ENCODE results near the gene FERMT2. TPM values are rescaled to one million over a fixed set of nuclear protein-coding genes. Genes with fewer than 3 reads are reported as not detected.

Gene FERMT2
- total RNA-seq, 1 donor from 2014 or later = 166 TPM

- no peak overlapping the region for H3K4me2 ChIP-seq
- Mint-ChIP-seq H3K27me3 (ENCODE audit: insufficient read depth, low read depth) (no peaks in the 10 kb centered on the region), H3K4me3 (no peak overlapping the region), H3K4me1 (no peaks in the 10 kb centered on the region), H3K9me3 (no peaks in the 10 kb centered on the region), H3K27ac (no peak overlapping the region), H3K36me3 (peaks cover 15% of the 10 kb centered on the region)
- no peak for DNase-seq (ENCODE audit: low spot score)
- H3K27ac ChIP-seq = no peak overlapping the region
- TF ChIP-seq EZH2 (IDR thresholded peaks at IDR 0.05) = no peak
- no peaks in the 10 kb centered on the region for H3K4me1 ChIP-seq
- no peaks in the 10 kb centered on the region for H3K36me3 ChIP-seq
- H3K79me2 ChIP-seq (ENCODE audit: low read depth) = peaks cover 96% of the 10 kb centered on the region
- no peaks in the 10 kb centered on the region for H3K27me3 ChIP-seq
- H3K4me3 ChIP-seq = no peak overlapping the region
- H3K9me3 ChIP-seq (ENCODE audit: low read depth) = no peaks in the 10 kb centered on the region
- peaks cover 5% of the 10 kb centered on the region for H4K20me1 ChIP-seq (ENCODE audit: low read depth)
- H3K9ac ChIP-seq = no peak overlapping the region
- no peak overlapping the region for H2AFZ ChIP-seq (replicated peaks)
- peaks cover 12% of the 10 kb centered on the region for H3F3A ChIP-seq (ENCODE audit: low read depth)
Measured at GRCh38 chr14:52898496-52898895, 52.4 kb downstream of the FERMT2 start.

- H3K9me3 ChIP-seq (ENCODE audit: low read depth) = no peaks in the 10 kb centered on the region
- no peaks in the 10 kb centered on the region for H3K27me3 ChIP-seq
- no peak overlapping the region for H3K4me3 ChIP-seq
- H4K20me1 ChIP-seq (ENCODE audit: low read depth) = peaks cover 5% of the 10 kb centered on the region
- Mint-ChIP-seq H3K36me3 (peaks cover 16% of the 10 kb centered on the region), H3K9me3 (no peaks in the 10 kb centered on the region), H3K4me3 (no peak overlapping the region), H3K27ac (no peak overlapping the region), H3K27me3 (ENCODE audit: insufficient read depth, low read depth) (no peaks in the 10 kb centered on the region), H3K4me1 (no peaks in the 10 kb centered on the region)
- no peak overlapping the region for H2AFZ ChIP-seq (replicated peaks)
- no peak overlapping the region for H3K4me2 ChIP-seq
- peaks cover 12% of the 10 kb centered on the region for H3F3A ChIP-seq (ENCODE audit: low read depth)
- no peak for DNase-seq (ENCODE audit: low spot score)
- no peak overlapping the region for H3K27ac ChIP-seq
- H3K36me3 ChIP-seq = peaks cover 5% of the 10 kb centered on the region
- peaks cover 81% of the 10 kb centered on the region for H3K79me2 ChIP-seq (ENCODE audit: low read depth)
- no peaks in the 10 kb centered on the region for H3K4me1 ChIP-seq
- H3K9ac ChIP-seq = no peak overlapping the region
- TF ChIP-seq EZH2phosphoT487 (IDR thresholded peaks at IDR 0.05) = no peak
- TF ChIP-seq CTCF (IDR thresholded peaks at IDR 0.05) = no peak
- TF ChIP-seq EZH2 (IDR thresholded peaks at IDR 0.05) = no peak
Measured at GRCh38 chr14:52895000-52895399, 55.9 kb downstream of the FERMT2 start.

- Histone ChIP-seq H3F3A (ENCODE audit: low read depth) (peaks cover 6% of the 10 kb centered on the region), H4K20me1 (ENCODE audit: low read depth) (peaks cover 10% of the 10 kb centered on the region), H2AFZ (replicated peaks) (no peak overlapping the region), H3K36me3 (peaks cover 5% of the 10 kb centered on the region), H3K9me3 (ENCODE audit: low read depth) (no peaks in the 10 kb centered on the region), H3K4me3 (no peak overlapping the region), H3K9ac (no peak overlapping the region), H3K79me2 (ENCODE audit: low read depth) (peaks cover 69% of the 10 kb centered on the region), H3K4me1 (no peaks in the 10 kb centered on the region), H3K27me3 (no peaks in the 10 kb centered on the region), H3K27ac (no peak overlapping the region), H3K4me2 (no peak overlapping the region)
- no peaks in the 10 kb centered on the region for H3K9me3 Mint-ChIP-seq
- peaks cover 20% of the 10 kb centered on the region for H3K36me3 Mint-ChIP-seq
- DNase-seq (ENCODE audit: low spot score) = no peak
- no peaks in the 10 kb centered on the region for H3K27me3 Mint-ChIP-seq (ENCODE audit: insufficient read depth, low read depth)
- H3K4me3 Mint-ChIP-seq = no peak overlapping the region
- no peak overlapping the region for H3K27ac Mint-ChIP-seq
- no peaks in the 10 kb centered on the region for H3K4me1 Mint-ChIP-seq
- TF ChIP-seq EZH2 (IDR thresholded peaks at IDR 0.05) (no peak), EZH2phosphoT487 (IDR thresholded peaks at IDR 0.05) (no peak), CTCF (IDR thresholded peaks at IDR 0.05) (no peak)
Measured at GRCh38 chr14:52891800-52892199, 59.0 kb downstream of the FERMT2 start.

GRCh38 chr14:52888839-52889838, 61.7 kb downstream of the FERMT2 start:
- Mint-ChIP-seq H3K4me3 (no peak overlapping the region), H3K4me1 (no peaks in the 10 kb centered on the region), H3K27me3 (ENCODE audit: insufficient read depth, low read depth) (peaks cover 2% of the 10 kb centered on the region), H3K9me3 (no peaks in the 10 kb centered on the region), H3K27ac (peak overlapping the region; percentile 13), H3K36me3 (peaks cover 23% of the 10 kb centered on the region)
- Histone ChIP-seq H3K4me1 (no peaks in the 10 kb centered on the region), H3K9ac (no peak overlapping the region), H3K4me3 (no peak overlapping the region), H3K4me2 (no peak overlapping the region), H3K27me3 (no peaks in the 10 kb centered on the region), H3K79me2 (ENCODE audit: low read depth) (peaks cover 55% of the 10 kb centered on the region), H2AFZ (replicated peaks) (no peak overlapping the region), H3F3A (ENCODE audit: low read depth) (peaks cover 5% of the 10 kb centered on the region), H3K36me3 (peaks cover 5% of the 10 kb centered on the region), H4K20me1 (ENCODE audit: low read depth) (peaks cover 5% of the 10 kb centered on the region), H3K9me3 (ENCODE audit: low read depth) (no peaks in the 10 kb centered on the region), H3K27ac (peak overlapping the region; percentile 71)
- no peak for TF ChIP-seq EZH2phosphoT487 (IDR thresholded peaks at IDR 0.05)
- no peak for TF ChIP-seq EZH2 (IDR thresholded peaks at IDR 0.05)
- TF ChIP-seq CTCF (IDR thresholded peaks at IDR 0.05) = no peak
- no peak for DNase-seq (ENCODE audit: low spot score)

All from neural progenitor cell (in vitro differentiated cells).